ENCODE results near the gene FDCSP. TPM values are rescaled to one million over a fixed set of nuclear protein-coding genes. Genes with fewer than 3 reads are reported as not detected.

Gene FDCSP
- total RNA-seq, 1 experiment from 2014 or later = not detected

GRCh38 chr4:70187216-70187615 lies 38.7 kb upstream of the FDCSP start:
- Histone ChIP-seq H4K8ac (replicated peaks; ENCODE audit: insufficient read length, low read depth, low read length) (no peak overlapping the region), H3K27me3 (ENCODE audit: insufficient read depth, low read length) (no peaks in the 10 kb centered on the region), H2BK20ac (ENCODE audit: low read depth, low read length, poor library complexity, severe bottlenecking) (no peak overlapping the region), H4K20me1 (ENCODE audit: control insufficient read depth, insufficient read depth, insufficient read length) (no peaks in the 10 kb centered on the region), H2BK12ac (ENCODE audit: insufficient read length, low read depth, low read length) (no peak overlapping the region), H3K79me1 (ENCODE audit: insufficient read depth, low read depth, low read length, poor library complexity, severe bottlenecking) (no peaks in the 10 kb centered on the region), H3K79me2 (ENCODE audit: insufficient read depth, low read length) (no peaks in the 10 kb centered on the region), H2BK5ac (ENCODE audit: insufficient read length, low read length) (no peak overlapping the region), H4K91ac (ENCODE audit: insufficient read length, low read depth, low read length) (no peak overlapping the region), H2AFZ (ENCODE audit: low read length) (no peak overlapping the region), H2BK15ac (ENCODE audit: low read depth, low read length) (no peak overlapping the region), H3T11ph (ENCODE audit: low read length) (no peak overlapping the region), H3K27ac (ENCODE audit: insufficient read length, low read depth, low read length) (no peak overlapping the region), H3K18ac (ENCODE audit: insufficient read length, low read depth, low read length) (no peak overlapping the region), H3K9ac (ENCODE audit: extremely low read depth, insufficient read length, low read length) (no peak overlapping the region), H3K4me1 (ENCODE audit: insufficient read depth, low read length) (no peaks in the 10 kb centered on the region), H3K9me3 (ENCODE audit: control insufficient read depth, low read depth, low read length) (no peaks in the 10 kb centered on the region), H3K14ac (ENCODE audit: insufficient read depth, low read length) (no peak overlapping the region), H3K4ac (ENCODE audit: low read depth, low read length) (no peak overlapping the region), H3K23me2 (ENCODE audit: insufficient read length, low read depth, low read length, poor library complexity, severe bottlenecking) (no peaks in the 10 kb centered on the region), H2BK120ac (ENCODE audit: low read depth, low read length, poor library complexity, severe bottlenecking) (no peak overlapping the region), H2AK5ac (ENCODE audit: insufficient read length, low read length) (no peak overlapping the region), H3K56ac (ENCODE audit: insufficient read length, low read depth, low read length) (no peak overlapping the region), H3K4me2 (ENCODE audit: insufficient read depth, insufficient read length, low read length) (no peak overlapping the region), H3K23ac (ENCODE audit: insufficient read length, low read depth, low read length) (no peak overlapping the region), H4K5ac (ENCODE audit: insufficient read length, low read depth, low read length) (no peak overlapping the region)
- no peak for DNase-seq
- no peak overlapping the region for H3K27ac Mint-ChIP-seq
- no CpG with 5 or more reads among the region's 1 CpG for WGBS (ENCODE audit: extremely low coverage, insufficient read length, low lambda C conversion rate)
- TF ChIP-seq CTCF (conservative IDR thresholded peaks at IDR 0.05) = no peak
- H3K27me3 Mint-ChIP-seq (ENCODE audit: low read depth) = no peaks in the 10 kb centered on the region
- H3K4me3 Mint-ChIP-seq = no peak overlapping the region
- H3K4me1 Mint-ChIP-seq = peaks cover 0 to 5% of the 10 kb centered on the region in 2 experiments; a peak in 1 of 4 replicates
- H3K36me3 Mint-ChIP-seq (ENCODE audit: insufficient read depth in 1 of 3, low read depth in 3 of 3) = peaks cover 0 to 4% (median 0%) of the 10 kb centered on the region in 3 experiments; a peak in 1 of 7 replicates
- no peaks in the 10 kb centered on the region for H3K9me3 Mint-ChIP-seq

All from H9 (cell line).